Fibroblast of villous mesenchyme (primary cell): Measurements from ENCODE around the gene ENDOU. TPM values are rescaled to one million over a fixed set of nuclear protein-coding genes. Genes with fewer than 3 reads are reported as not detected.

Source experiments
- DNase-seq: peaks from one replicate; pipeline ENCODE4 v3.0.0-alpha.2; 2010; ENCODE audit warnings: low read depth
- H3K4me3 ChIP-seq: 2 replicates; pipeline ENCODE4 v1.5.1; 2011; ENCODE audit warnings: low read depth, mild to moderate bottlenecking, low read length
- CTCF ChIP-seq: IDR thresholded peaks from 2 replicates; pipeline ENCODE4 v1.5.1; 2012; ENCODE audit warnings: low read depth, mild to moderate bottlenecking, low read length; ENCODE audit not compliant: insufficient read depth
- total RNA-seq: library from RNA; depleted of rRNA; stranded (reverse); fragments of >200 nt; gene quantifications from 2 replicates; pipeline ENCODE4 v1.2.3, GENCODE V29; 2012

Gene ENDOU
- total RNA-seq, 1 donor = not detected

GRCh38 chr12:47755655-47756562 lies 30.6 kb upstream of the ENDOU start:
- TF ChIP-seq CTCF = no peak
- no peak for DNase-seq

GRCh38 chr12:47754881-47755280 lies 29.6 kb upstream of the ENDOU start:
- H3K4me3 ChIP-seq = no peak overlapping the region
- no peak for TF ChIP-seq CTCF
- no peak for DNase-seq

More at GRCh38 chr12:47755655-47756562, 30.6 kb upstream of the ENDOU start:
- no peak overlapping the region for H3K4me3 ChIP-seq

- no peak overlapping the region for H3K4me3 ChIP-seq
- TF ChIP-seq CTCF = no peak
- no peak for DNase-seq
Measured at GRCh38 chr12:47754126-47754525, 28.8 kb upstream of the ENDOU start.

GRCh38 chr12:47753021-47754001 lies 28.0 kb upstream of the ENDOU start:
- no peak overlapping the region for H3K4me3 ChIP-seq
- no peak for TF ChIP-seq CTCF
- DNase-seq = peak; percentile 22

GRCh38 chr12:47752552-47752951 lies 27.3 kb upstream of the ENDOU start:
- no peak for DNase-seq
- no peak overlapping the region for H3K4me3 ChIP-seq
- TF ChIP-seq CTCF = no peak

GRCh38 chr12:47752121-47752520 lies 26.8 kb upstream of the ENDOU start:
- no peak for DNase-seq
- H3K4me3 ChIP-seq = no peak overlapping the region

More at GRCh38 chr12:47752121-47752520, 26.8 kb upstream of the ENDOU start:
- TF ChIP-seq CTCF = no peak
